ENCODE measurements around the gene SUGCT.

The SUGCT gene

DNA sequence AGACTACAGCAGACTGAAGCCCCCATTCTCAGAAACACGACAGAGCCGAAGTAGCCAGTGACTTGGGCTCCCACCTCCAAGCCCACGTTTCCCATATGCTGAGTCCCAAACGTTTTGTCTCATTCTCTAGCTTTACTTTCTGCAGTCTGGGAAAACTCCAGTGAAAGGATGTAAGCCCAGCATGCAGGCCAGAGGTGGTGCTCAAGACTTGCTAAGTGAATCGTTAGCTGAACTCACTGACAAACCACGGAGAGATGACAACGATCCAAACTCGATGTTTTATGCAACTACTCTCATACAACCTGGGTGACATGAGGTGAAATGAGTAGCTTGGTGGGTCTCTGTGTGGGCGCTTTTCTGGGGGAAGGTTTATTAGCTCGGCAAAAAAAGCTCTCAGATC, 731.8 kb downstream of the SUGCT start:
- H3K4me3 ChIP-seq (ENCODE audit: low read depth, low read length) = no peak overlapping the region
- H3K4me1 ChIP-seq (ENCODE audit: control insufficient read depth, insufficient read depth, low read length) = no peaks in the 10 kb centered on the region
- H3K9me3 ChIP-seq (ENCODE audit: control insufficient read depth, insufficient read depth, low read depth, low read length) = no peaks in the 10 kb centered on the region
- H3K27ac ChIP-seq (ENCODE audit: extremely low read depth, low read depth, low read length) = no peak overlapping the region
- POLR2A ChIA-PET = interaction anchor here (0.7 kb wide), 1 partner anchor 15 kb away, joined by 3 read pairs; no protein-coding TSS in a partner anchor
- CTCF ChIA-PET = interaction anchor here (0.6 kb wide), 1 partner anchor 274 kb away, joined by 3 read pairs; no protein-coding TSS in a partner anchor
- no peaks in the 10 kb centered on the region for H3K36me3 ChIP-seq (ENCODE audit: control insufficient read depth in 2 of 2, insufficient read depth in 1 of 2, low read length in 2 of 2)
- TF ChIP-seq, protein P1, sequence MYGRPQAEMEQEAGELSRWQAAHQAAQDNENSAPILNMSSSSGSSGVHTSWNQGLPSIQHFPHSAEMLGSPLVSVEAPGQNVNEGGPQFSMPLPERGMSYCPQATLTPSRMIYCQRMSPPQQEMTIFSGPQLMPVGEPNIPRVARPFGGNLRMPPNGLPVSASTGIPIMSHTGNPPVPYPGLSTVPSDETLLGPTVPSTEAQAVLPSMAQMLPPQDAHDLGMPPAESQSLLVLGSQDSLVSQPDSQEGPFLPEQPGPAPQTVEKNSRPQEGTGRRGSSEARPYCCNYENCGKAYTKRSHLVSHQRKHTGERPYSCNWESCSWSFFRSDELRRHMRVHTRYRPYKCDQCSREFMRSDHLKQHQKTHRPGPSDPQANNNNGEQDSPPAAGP (tag by site-specific recombination; IDR thresholded peaks at IDR 0.05) = no peak
- no peak for TF ChIP-seq GLI2 (tag by site-specific recombination; IDR thresholded peaks at IDR 0.05; ENCODE audit: borderline replicate concordance, low read depth)
- no peak for TF ChIP-seq ZNF544 (tag by site-specific recombination; IDR thresholded peaks at IDR 0.05)
- TF ChIP-seq ZNF658 (tag by site-specific recombination; IDR thresholded peaks at IDR 0.05) = no peak
- TF ChIP-seq ZNF549 (tag by site-specific recombination; IDR thresholded peaks at IDR 0.05) = no peak
- no peak for TF ChIP-seq ZNF146 (tag by site-specific recombination; IDR thresholded peaks at IDR 0.05)
- TF ChIP-seq ZNF155 (tag by site-specific recombination; IDR thresholded peaks at IDR 0.05) = no peak
- TF ChIP-seq, protein P2, sequence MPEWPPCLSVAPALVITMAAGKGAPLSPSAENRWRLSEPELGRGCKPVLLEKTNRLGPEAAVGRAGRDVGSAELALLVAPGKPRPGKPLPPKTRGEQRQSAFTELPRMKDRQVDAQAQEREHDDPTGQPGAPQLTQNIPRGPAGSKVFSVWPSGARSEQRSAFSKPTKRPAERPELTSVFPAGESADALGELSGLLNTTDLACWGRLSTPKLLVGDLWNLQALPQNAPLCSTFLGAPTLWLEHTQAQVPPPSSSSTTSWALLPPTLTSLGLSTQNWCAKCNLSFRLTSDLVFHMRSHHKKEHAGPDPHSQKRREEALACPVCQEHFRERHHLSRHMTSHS (tag by site-specific recombination; IDR thresholded peaks at IDR 0.05) = no peak
- no peak for TF ChIP-seq ZNF76 (tag by site-specific recombination; IDR thresholded peaks at IDR 0.05; ENCODE audit: borderline replicate concordance, low read depth)

DNA sequence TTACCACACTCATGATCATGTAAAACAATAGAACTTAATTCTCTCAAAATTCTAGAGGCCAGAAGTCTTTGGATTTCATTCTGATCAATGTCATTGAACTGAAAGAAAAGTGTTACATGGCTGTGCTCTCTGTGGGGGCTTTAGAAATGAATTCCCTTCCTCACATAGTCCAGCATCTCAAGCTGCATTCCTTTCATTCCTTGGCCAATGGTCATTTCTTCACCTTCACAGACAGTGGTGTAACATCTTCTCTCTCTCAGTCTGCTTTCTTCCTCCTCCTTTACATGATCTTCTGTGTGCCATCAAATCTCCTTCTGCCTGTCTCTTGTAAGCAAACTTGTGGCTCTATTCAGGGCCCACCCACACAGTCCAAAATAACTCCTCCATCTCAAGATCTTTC, 735.3 kb downstream of the SUGCT start:
- TF ChIP-seq ZNF19 (tag by site-specific recombination; IDR thresholded peaks at IDR 0.05; ENCODE audit: low read depth) = no peak
- no peak for TF ChIP-seq ZNF350 (tag by site-specific recombination; IDR thresholded peaks at IDR 0.05)
- TF ChIP-seq GLIS2 (tag by site-specific recombination; IDR thresholded peaks at IDR 0.05) = no peak
- POLR2A ChIA-PET = no interaction called here
- no peak overlapping the region for H3K27ac ChIP-seq (ENCODE audit: extremely low read depth, low read depth, low read length)
- CTCF ChIA-PET = no interaction called here
- no peak overlapping the region for H3K4me3 ChIP-seq (ENCODE audit: low read depth, low read length)
- no peaks in the 10 kb centered on the region for H3K4me1 ChIP-seq (ENCODE audit: control insufficient read depth, insufficient read depth, low read length)
- H3K9me3 ChIP-seq (ENCODE audit: control insufficient read depth, insufficient read depth, low read depth, low read length) = no peaks in the 10 kb centered on the region
- no peaks in the 10 kb centered on the region for H3K36me3 ChIP-seq (ENCODE audit: control insufficient read depth in 2 of 2, insufficient read depth in 1 of 2, low read length in 2 of 2)

DNA sequence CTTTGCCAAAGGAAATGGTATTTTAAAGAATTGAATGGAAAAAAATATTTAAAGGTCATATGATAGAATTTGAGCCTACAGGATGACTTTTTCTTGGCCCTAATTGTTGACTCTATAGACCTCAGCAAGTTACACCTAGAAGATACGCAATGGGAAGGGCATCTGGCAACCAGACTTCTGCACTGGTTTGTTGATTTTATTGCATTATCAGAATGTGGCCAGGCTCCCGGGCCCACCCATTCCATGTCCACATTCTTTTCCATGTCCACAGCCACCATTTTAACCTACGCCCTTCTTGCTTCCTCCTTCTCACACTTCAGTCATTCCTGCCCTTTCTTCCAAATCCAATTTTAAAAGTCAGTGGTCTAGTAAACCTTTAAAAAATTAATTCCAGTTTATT, 738.4 kb downstream of the SUGCT start:
- CTCF ChIA-PET = no interaction called here

More for the DNA sequence above, 738.4 kb downstream of the SUGCT start:
- Histone ChIP-seq H3K9me3 (ENCODE audit: control insufficient read depth, insufficient read depth, low read depth, low read length) (no peaks in the 10 kb centered on the region), H3K36me3 (ENCODE audit: control insufficient read depth in 2 of 2, insufficient read depth in 1 of 2, low read length in 2 of 2) (no peaks in the 10 kb centered on the region), H3K4me3 (ENCODE audit: low read depth, low read length) (no peak overlapping the region), H3K4me1 (ENCODE audit: control insufficient read depth, insufficient read depth, low read length) (no peaks in the 10 kb centered on the region), H3K27ac (ENCODE audit: extremely low read depth, low read depth, low read length) (no peak overlapping the region)
- POLR2A ChIA-PET = no interaction called here
- TF ChIP-seq ZBTB21 (tag by site-specific recombination; IDR thresholded peaks at IDR 0.05) = no peak
- no peak for TF ChIP-seq ZNF239 (tag by site-specific recombination; IDR thresholded peaks at IDR 0.05)
- no peak for TF ChIP-seq HOXC10 (CRISPR knock-in tag; IDR thresholded peaks at IDR 0.05)
- no peak for TF ChIP-seq ZNF670 (tag by site-specific recombination; IDR thresholded peaks at IDR 0.05; ENCODE audit: low read depth)
- TF ChIP-seq, protein P3, sequence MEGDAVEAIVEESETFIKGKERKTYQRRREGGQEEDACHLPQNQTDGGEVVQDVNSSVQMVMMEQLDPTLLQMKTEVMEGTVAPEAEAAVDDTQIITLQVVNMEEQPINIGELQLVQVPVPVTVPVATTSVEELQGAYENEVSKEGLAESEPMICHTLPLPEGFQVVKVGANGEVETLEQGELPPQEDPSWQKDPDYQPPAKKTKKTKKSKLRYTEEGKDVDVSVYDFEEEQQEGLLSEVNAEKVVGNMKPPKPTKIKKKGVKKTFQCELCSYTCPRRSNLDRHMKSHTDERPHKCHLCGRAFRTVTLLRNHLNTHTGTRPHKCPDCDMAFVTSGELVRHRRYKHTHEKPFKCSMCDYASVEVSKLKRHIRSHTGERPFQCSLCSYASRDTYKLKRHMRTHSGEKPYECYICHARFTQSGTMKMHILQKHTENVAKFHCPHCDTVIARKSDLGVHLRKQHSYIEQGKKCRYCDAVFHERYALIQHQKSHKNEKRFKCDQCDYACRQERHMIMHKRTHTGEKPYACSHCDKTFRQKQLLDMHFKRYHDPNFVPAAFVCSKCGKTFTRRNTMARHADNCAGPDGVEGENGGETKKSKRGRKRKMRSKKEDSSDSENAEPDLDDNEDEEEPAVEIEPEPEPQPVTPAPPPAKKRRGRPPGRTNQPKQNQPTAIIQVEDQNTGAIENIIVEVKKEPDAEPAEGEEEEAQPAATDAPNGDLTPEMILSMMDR (tag by site-specific recombination; IDR thresholded peaks at IDR 0.05) = no peak
- TF ChIP-seq, protein P4, sequence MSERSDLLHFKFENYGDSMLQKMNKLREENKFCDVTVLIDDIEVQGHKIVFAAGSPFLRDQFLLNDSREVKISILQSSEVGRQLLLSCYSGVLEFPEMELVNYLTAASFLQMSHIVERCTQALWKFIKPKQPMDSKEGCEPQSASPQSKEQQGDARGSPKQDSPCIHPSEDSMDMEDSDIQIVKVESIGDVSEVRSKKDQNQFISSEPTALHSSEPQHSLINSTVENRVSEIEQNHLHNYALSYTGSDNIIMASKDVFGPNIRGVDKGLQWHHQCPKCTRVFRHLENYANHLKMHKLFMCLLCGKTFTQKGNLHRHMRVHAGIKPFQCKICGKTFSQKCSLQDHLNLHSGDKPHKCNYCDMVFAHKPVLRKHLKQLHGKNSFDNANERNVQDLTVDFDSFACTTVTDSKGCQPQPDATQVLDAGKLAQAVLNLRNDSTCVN (tag by site-specific recombination; optimal IDR thresholded peaks at IDR 0.05) = no peak
- TF ChIP-seq ZNF423 (tag by site-specific recombination; IDR thresholded peaks at IDR 0.05) = no peak
- TF ChIP-seq ZNF621 (tag by site-specific recombination; IDR thresholded peaks at IDR 0.05) = no peak

All from HEK293 (cell line).